Uterus (tissue), 4 donors: ENCODE data around the gene KRT82. TPM values are rescaled to one million over a fixed set of nuclear protein-coding genes. Genes with fewer than 3 reads are reported as not detected.

Source experiments
- DNase-seq, 2 donors: peaks; one replicate each; pipeline ENCODE4 v3.0.0-alpha.2; 2019 to 2020
- H3K27ac ChIP-seq, 2 donors: fragments of 200-600 bp; sonication (generic); 1 replicate in 1 of 2; 2 replicates in 1 of 2; pipeline ENCODE4 v1.5.1; 2016 to 2018
- H3K27me3 ChIP-seq, 2 donors: fragments of 200-600 bp; sonication (generic); one replicate each; pipeline ENCODE4 v1.5.1; 2018 to 2019; ENCODE audit warnings: control low read depth in 1 of 2
- H3K36me3 ChIP-seq, 2 donors: fragments of 200-600 bp; sonication (generic); one replicate each; pipeline ENCODE4 v1.5.1; 2019; ENCODE audit warnings: control low read depth in 1 of 2
- H3K4me1 ChIP-seq, 2 donors: fragments of 200-600 bp; sonication (generic); one replicate each; pipeline ENCODE4 v1.5.1; 2018 to 2019; ENCODE audit warnings: control low read depth in 1 of 2
- H3K4me3 ChIP-seq, 2 donors: fragments of 200-600 bp; sonication (generic); 1 replicate in 1 of 2; 2 replicates in 1 of 2; pipeline ENCODE4 v1.5.1; 2018 to 2019; ENCODE audit warnings: mild to moderate bottlenecking in 1 of 2
- H3K9me3 ChIP-seq, 2 donors: fragments of 200-600 bp; sonication (generic); one replicate each; pipeline ENCODE4 v1.5.1; 2019; ENCODE audit warnings: control low read depth in 1 of 2
- POLR2A ChIP-seq, 2 donors: fragments of 450-650 bp; IDR thresholded peaks; one replicate each; pipeline ENCODE4 v1.6.1; 2016; ENCODE audit warnings: antibody characterized with exemption in 2 of 2, mild to moderate bottlenecking in 1 of 2, moderate library complexity in 1 of 2
- intact Hi-C: fragments of 100-400 bp; cut with DNase I; formaldehyde crosslinking; loops from one replicate; pipeline ENCODE4 v1.15.1; 2023; ENCODE audit warnings: low total_unique reads
- total RNA-seq, 4 donors: library from RNA; depleted of rRNA in 3 of 4; stranded (reverse); fragments of >200 nt in 3 of 4; gene quantifications; one replicate each; pipeline versions ENCODE4 v1.1.0 to v1.2.4, GENCODE V29; 2014 to 2023
- TF ChIP-seq, protein P1 (sequence below), 4 experiments: fragments of 200-600 bp in 2 of 4; fragments of 450-650 bp in 2 of 4; sonication (generic) in 2 of 4; IDR thresholded peaks; one replicate each; pipeline ENCODE4 v1.5.1; 2016 to 2019; ENCODE audit warnings: antibody characterized with exemption in 4 of 4, mild to moderate bottlenecking in 2 of 4, moderate library complexity in 1 of 4
- donor health status: DM: yes; HTN: yes; CAD: no.

Gene KRT82
- total RNA-seq, 4 donors from 2014 or later: not detected

DNA sequence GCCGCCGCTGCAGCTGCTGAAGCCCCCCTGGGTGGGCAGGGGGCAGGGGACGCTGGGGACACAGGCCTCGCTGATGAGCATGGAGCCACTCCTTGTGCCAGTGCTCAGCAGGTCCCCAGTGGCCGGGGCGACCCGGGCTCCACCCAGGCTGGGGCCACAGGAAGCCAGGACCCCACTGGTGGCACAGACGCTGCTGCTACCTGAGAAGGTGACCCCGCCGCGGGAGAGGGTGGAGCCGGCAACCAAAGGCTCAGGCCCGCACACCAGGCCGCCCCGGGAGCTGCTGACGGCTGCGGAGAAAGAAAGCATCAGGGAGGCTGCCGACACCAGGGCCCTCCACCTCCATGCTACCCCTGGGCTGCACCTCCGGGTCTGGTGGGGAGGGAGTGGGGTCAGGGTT lies 28.0 kb downstream of the KRT82 start:
- Histone ChIP-seq H3K4me1 (no peaks in the 10 kb centered on the region), H3K27ac (no peak overlapping the region), H3K4me3 (no peak overlapping the region), H3K36me3 (no peaks in the 10 kb centered on the region), H3K9me3 (no peaks in the 10 kb centered on the region), H3K27me3 (no peaks in the 10 kb centered on the region)
- DNase-seq: no peak
- TF ChIP-seq, protein P1, sequence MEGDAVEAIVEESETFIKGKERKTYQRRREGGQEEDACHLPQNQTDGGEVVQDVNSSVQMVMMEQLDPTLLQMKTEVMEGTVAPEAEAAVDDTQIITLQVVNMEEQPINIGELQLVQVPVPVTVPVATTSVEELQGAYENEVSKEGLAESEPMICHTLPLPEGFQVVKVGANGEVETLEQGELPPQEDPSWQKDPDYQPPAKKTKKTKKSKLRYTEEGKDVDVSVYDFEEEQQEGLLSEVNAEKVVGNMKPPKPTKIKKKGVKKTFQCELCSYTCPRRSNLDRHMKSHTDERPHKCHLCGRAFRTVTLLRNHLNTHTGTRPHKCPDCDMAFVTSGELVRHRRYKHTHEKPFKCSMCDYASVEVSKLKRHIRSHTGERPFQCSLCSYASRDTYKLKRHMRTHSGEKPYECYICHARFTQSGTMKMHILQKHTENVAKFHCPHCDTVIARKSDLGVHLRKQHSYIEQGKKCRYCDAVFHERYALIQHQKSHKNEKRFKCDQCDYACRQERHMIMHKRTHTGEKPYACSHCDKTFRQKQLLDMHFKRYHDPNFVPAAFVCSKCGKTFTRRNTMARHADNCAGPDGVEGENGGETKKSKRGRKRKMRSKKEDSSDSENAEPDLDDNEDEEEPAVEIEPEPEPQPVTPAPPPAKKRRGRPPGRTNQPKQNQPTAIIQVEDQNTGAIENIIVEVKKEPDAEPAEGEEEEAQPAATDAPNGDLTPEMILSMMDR (IDR thresholded peaks at IDR 0.05): no peak
- TF ChIP-seq POLR2A (IDR thresholded peaks at IDR 0.05): no peak
- intact Hi-C loops: no loop called here

DNA sequence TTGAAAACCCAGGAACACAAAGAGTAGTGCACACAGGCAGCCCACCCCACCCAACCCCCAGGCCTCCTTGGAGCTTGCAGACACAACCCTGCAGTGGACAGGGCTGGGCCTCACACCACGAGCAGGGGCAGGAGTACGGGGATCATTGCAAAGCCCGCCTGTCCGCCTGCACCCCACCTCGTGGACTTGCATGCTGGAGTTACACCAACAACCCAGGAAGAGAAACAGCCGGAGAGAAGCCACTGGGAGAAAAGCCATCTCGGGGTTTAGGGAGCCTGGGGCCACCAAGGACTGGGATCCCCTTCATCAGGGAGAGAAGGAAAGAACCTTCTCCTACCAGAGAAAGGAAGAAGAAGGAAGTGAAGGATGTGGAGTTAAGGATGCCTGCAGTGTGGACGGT lies 28.9 kb downstream of the KRT82 start:
- Histone ChIP-seq H3K4me3 (no peak overlapping the region), H3K27me3 (no peaks in the 10 kb centered on the region), H3K9me3 (no peaks in the 10 kb centered on the region), H3K36me3 (no peaks in the 10 kb centered on the region), H3K27ac (no peak overlapping the region), H3K4me1 (no peaks in the 10 kb centered on the region)
- intact Hi-C loops: no loop called here
- TF ChIP-seq, protein P1 (IDR thresholded peaks at IDR 0.05): no peak
- TF ChIP-seq POLR2A (IDR thresholded peaks at IDR 0.05): no peak
- DNase-seq: no peak

DNA sequence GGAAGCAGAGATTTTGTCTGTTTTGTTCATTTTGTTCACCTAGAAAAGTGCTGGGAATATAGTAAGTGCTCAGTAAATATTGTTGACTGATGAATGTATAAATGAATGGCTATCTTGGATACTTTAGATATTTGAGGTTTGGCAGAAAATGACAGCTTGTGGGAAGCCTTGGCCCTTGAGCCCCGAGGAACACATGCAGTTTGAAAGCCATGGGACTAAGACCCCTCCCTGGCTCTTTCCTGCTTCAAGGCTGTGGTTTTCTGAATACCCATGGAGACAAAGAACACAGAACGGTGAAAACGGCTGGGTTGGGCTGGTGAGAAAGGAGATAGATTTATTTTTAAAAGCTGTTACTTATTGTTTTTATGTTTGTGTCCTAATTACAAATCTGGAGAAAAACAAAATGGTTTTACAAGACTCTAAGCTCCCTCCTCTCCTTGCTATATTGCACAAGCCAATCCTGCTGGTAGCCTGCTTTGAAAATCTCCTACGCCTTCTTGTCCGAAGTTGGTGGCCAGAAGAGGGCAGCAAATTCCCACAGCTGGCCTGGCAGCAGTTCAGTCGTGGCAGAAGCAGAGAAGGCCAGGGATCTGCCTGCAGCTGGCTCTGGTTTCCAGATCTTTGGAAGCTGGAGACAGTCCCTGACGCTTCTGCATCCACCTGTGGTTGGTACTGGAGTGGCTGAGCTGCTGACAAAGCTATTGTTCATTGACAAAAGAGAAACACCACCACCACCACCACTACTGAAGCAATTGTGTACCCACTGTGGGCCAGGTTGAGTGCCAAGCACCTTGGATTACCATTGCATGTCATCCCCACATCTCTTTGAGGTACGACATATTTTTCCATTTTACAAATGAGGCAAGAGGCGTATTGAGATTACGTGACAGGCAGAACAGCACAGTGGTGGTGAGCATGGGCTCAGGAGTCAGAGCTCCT lies 33.6 kb downstream of the KRT82 start:
- Histone ChIP-seq H3K4me1 (no peaks in the 10 kb centered on the region), H3K9me3 (no peaks in the 10 kb centered on the region), H3K4me3 (no peak overlapping the region), H3K27ac (peak overlapping the region; percentile 39 to 50), H3K27me3 (no peaks in the 10 kb centered on the region), H3K36me3 (no peaks in the 10 kb centered on the region)
- DNase-seq: peak; percentile 76 to 79
- intact Hi-C loops: loop anchor here (5.0 kb wide), 1 partner anchor 505 kb away; no protein-coding TSS in a partner anchor
- TF ChIP-seq POLR2A (IDR thresholded peaks at IDR 0.05): no peak
- TF ChIP-seq, protein P1 (IDR thresholded peaks at IDR 0.05): peak; percentile 61 to 80 (median 74)

DNA sequence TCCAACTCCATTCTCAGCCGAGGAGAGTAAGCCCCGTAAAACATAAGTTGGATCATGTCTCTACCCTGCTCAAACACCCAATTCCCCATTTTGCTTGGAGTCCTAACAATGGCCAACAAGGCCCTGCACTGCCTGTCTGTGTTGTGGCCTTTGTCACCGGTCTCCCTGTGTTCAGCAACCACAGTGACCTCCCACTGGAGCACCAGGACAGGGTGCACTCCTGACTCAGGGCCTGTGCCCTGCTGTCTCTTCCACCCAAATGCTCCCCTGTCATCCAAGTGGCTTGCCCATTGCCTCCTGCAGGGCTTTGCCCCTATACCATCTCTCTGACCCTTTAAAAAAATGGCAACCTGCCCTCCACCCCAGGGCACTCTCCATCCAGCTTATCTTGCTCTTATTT lies 34.4 kb downstream of the KRT82 start:
- Histone ChIP-seq H3K4me1 (no peaks in the 10 kb centered on the region), H3K27ac (peak overlapping the region; percentile 39 to 50), H3K4me3 (no peak overlapping the region), H3K36me3 (no peaks in the 10 kb centered on the region), H3K27me3 (no peaks in the 10 kb centered on the region), H3K9me3 (no peaks in the 10 kb centered on the region)
- TF ChIP-seq POLR2A (IDR thresholded peaks at IDR 0.05): no peak
- TF ChIP-seq, protein P1 (IDR thresholded peaks at IDR 0.05): no peak
- DNase-seq: no peak
- intact Hi-C loops: loop anchor here (5.0 kb wide), 1 partner anchor 506 kb away; no protein-coding TSS in a partner anchor

DNA sequence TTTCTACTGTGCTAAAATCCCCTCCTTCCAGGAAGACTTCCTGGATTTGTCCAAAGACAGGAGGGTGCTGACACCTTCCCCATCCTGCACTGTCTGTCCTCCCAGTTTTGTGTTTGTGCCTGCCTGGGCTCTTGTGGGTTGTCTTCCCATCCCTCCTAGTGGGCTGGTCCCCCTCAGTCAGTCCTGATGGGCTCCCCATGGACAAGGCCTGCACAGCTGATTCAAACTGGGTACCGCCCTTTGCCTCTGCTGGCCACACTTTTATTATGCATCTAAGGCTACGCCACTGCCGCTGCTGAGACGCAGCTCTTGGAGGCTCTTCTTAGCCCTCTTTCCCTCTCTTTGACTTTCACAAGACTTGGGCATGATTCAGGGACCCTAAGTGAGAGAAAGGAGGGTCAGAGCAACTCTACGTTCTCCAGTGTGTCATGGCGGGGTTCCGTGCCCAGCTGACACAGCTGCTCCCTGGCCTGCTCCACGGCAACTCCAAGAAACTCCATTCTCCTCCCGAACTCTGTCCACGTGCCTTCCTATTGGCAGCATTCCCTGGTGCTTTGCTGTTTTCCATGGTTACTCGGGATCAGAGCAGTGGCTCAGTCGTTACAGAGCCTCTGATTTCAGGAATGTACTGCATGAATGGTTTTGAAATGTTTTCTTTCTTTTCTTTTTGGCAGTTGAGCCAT lies 35.1 kb downstream of the KRT82 start:
- H3K36me3 ChIP-seq: no peaks in the 10 kb centered on the region
- peak; percentile 66 to 76 for DNase-seq
- peak overlapping the region; percentile 50 to 57 for H3K27ac ChIP-seq
- H3K27me3 ChIP-seq: no peaks in the 10 kb centered on the region
- TF ChIP-seq, protein P1 (IDR thresholded peaks at IDR 0.05): no peak
- no peak for TF ChIP-seq POLR2A (IDR thresholded peaks at IDR 0.05)
- no peaks in the 10 kb centered on the region for H3K9me3 ChIP-seq
- no peaks in the 10 kb centered on the region for H3K4me1 ChIP-seq
- intact Hi-C loops: loop anchor here (5.0 kb wide), 1 partner anchor 506 kb away; no protein-coding TSS in a partner anchor
- H3K4me3 ChIP-seq: no peak overlapping the region
